ENCODE data around the gene FAM83E. TPM values are rescaled to one million over a fixed set of nuclear protein-coding genes. Genes with fewer than 3 reads are reported as not detected.
A peak's percentile ranks its signal among the peaks of the same experiment; 100 is the strongest.

Gene FAM83E
- total RNA-seq = 1 to 10 TPM; 3.8 to 4.7 TPM

GRCh38 chr19:48614436-48615230 is at the start of gene FAM83E:
FAM83E (minus strand) TSS chr19:48615076; CDS start chr19:48613372, 1,704 bp downstream.
- Mint-ChIP-seq H3K4me3 (peak within 1 kb of the TSS; percentile 93), H3K27me3 (no peaks in the 10 kb centered on the region), H3K4me1 (ENCODE audit: low read depth) (peaks cover 13% of the 10 kb centered on the region), H3K36me3 (ENCODE audit: low read depth) (peaks cover 43% of the 10 kb centered on the region), H3K27ac (peak within 1 kb of the TSS; percentile 27), H3K9me3 (no peaks in the 10 kb centered on the region)
- TF ChIP-seq CTCF (IDR thresholded peaks at IDR 0.05) = no peak
- POLR2A ChIA-PET = interaction anchor here (0.6 to 10.8 kb wide), 11 partner anchors 9 to 908 kb away, joined by 3 to 154 read pairs (median 3); partner anchors contain the start of gene DBP
- DNase-seq (peak; percentile 37), ATAC-seq (no peak)
- CTCF ChIA-PET = interaction anchor here (0.8 kb wide), 1 partner anchor 107 kb away, joined by 3 read pairs; no protein-coding TSS in a partner anchor
- intact Hi-C loops (cut with micrococcal nuclease) = no loop called here

DNA sequence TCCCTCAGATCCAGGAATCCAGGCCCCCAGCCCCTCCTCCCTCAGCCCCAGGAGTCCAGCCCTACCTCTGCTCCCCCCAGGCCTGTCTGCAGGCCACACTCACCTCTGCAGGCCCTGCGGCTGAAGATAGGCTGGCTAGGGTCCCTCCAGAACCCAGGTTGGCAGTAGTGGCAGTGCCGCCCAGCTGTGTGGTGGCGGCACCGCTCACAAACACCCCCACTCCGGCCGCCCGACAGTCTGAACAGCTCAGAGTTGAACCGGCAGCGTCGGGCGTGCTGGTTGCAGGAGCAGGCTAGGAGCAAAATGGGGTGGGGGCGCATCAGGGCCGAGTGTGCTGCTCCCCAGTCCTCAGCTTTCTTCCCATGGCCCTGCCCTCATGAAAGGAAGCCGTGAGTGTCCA is 49.6 kb upstream of the FAM83E start:
- no peak for TF ChIP-seq CTCF (IDR thresholded peaks at IDR 0.05)
- no peaks in the 10 kb centered on the region for H3K27me3 Mint-ChIP-seq
- H3K27ac Mint-ChIP-seq = no peak overlapping the region
- ATAC-seq = no peak
- no peak for DNase-seq
- H3K9me3 Mint-ChIP-seq = no peaks in the 10 kb centered on the region
- intact Hi-C loops (cut with micrococcal nuclease) = no loop called here
- no peak overlapping the region for H3K4me3 Mint-ChIP-seq
- peaks cover 7% of the 10 kb centered on the region for H3K4me1 Mint-ChIP-seq (ENCODE audit: low read depth)
- ChIA-PET CTCF (no interaction called here), POLR2A (no interaction called here)
- no peaks in the 10 kb centered on the region for H3K36me3 Mint-ChIP-seq (ENCODE audit: low read depth)

- ChIA-PET POLR2A (no interaction called here), CTCF (no interaction called here)
- no peak for DNase-seq
- peaks cover 7% of the 10 kb centered on the region for H3K4me1 Mint-ChIP-seq (ENCODE audit: low read depth)
- intact Hi-C loops (cut with micrococcal nuclease) = no loop called here
- no peak overlapping the region for H3K27ac Mint-ChIP-seq
- no peaks in the 10 kb centered on the region for H3K36me3 Mint-ChIP-seq (ENCODE audit: low read depth)
- no peak overlapping the region for H3K4me3 Mint-ChIP-seq
- TF ChIP-seq CTCF (IDR thresholded peaks at IDR 0.05) = no peak
- H3K27me3 Mint-ChIP-seq = no peaks in the 10 kb centered on the region
- H3K9me3 Mint-ChIP-seq = no peaks in the 10 kb centered on the region
- ATAC-seq = no peak
These were observed 48.8 kb upstream of the FAM83E start for GRCh38 chr19:48663667-48664066.

- intact Hi-C loops (cut with micrococcal nuclease) = no loop called here
- ATAC-seq (no peak), DNase-seq (no peak)
- Mint-ChIP-seq H3K4me3 (no peak overlapping the region), H3K9me3 (no peaks in the 10 kb centered on the region), H3K27ac (no peak overlapping the region), H3K36me3 (ENCODE audit: low read depth) (no peaks in the 10 kb centered on the region), H3K4me1 (ENCODE audit: low read depth) (peaks cover 7% of the 10 kb centered on the region), H3K27me3 (no peaks in the 10 kb centered on the region)
- ChIA-PET POLR2A (no interaction called here), CTCF (interaction anchor here (1.1 kb wide), 1 partner anchor 13 kb away, joined by 5 read pairs; no protein-coding TSS in a partner anchor)
- no peak for TF ChIP-seq CTCF (IDR thresholded peaks at IDR 0.05)
These were observed 46.8 kb upstream of the FAM83E start for GRCh38 chr19:48661711-48662090.

Measured in activated CD8-positive, alpha-beta T cell treated with anti-CD3 and anti-CD28 coated beads for 36 hours (primary cell).